GM23338 (cell line): ENCODE results near the gene CTRB2.

Source experiments
- CTCF ChIP-seq, 2 experiments: fragments of 200-600 bp in 1 of 2; sonication (generic) in 1 of 2; conservative IDR thresholded peaks; 2 replicates each; pipeline versions ENCODE4 v1.5.1 to v1.6.1; 2016 to 2017; ENCODE audit warnings: antibody characterized with exemption in 2 of 2, low read depth in 2 of 2, mild to moderate bottlenecking in 2 of 2, moderate library complexity in 1 of 2
- EZH2 ChIP-seq: fragments of 200-600 bp; sonication (generic); IDR thresholded peaks from one replicate; pipeline ENCODE4 v1.8.0; 2017; ENCODE audit warnings: antibody characterized with exemption, mild to moderate bottlenecking, low read depth; ENCODE audit not compliant: unreplicated experiment
- EZH2phosphoT487 ChIP-seq: fragments of 200-600 bp; sonication (generic); IDR thresholded peaks from one replicate; pipeline ENCODE4 v1.8.1; 2018; ENCODE audit warnings: antibody characterized with exemption; ENCODE audit not compliant: unreplicated experiment
- STAT1 ChIP-seq: IDR thresholded peaks from one replicate; pipeline ENCODE4 v1.6.1; 2016; ENCODE audit warnings: antibody characterized with exemption; ENCODE audit not compliant: unreplicated experiment
- TF ChIP-seq, protein P1 (sequence below): IDR thresholded peaks from one replicate; pipeline ENCODE4 v1.6.1; 2018; ENCODE audit warnings: antibody characterized with exemption; ENCODE audit not compliant: unreplicated experiment

- TF ChIP-seq CTCF (conservative IDR thresholded peaks at IDR 0.05; ENCODE audit: low read depth in 2 of 2) = no peak
- no peak for TF ChIP-seq EZH2phosphoT487
- no peak for TF ChIP-seq EZH2
- no peak for TF ChIP-seq STAT1
- TF ChIP-seq, protein P1, sequence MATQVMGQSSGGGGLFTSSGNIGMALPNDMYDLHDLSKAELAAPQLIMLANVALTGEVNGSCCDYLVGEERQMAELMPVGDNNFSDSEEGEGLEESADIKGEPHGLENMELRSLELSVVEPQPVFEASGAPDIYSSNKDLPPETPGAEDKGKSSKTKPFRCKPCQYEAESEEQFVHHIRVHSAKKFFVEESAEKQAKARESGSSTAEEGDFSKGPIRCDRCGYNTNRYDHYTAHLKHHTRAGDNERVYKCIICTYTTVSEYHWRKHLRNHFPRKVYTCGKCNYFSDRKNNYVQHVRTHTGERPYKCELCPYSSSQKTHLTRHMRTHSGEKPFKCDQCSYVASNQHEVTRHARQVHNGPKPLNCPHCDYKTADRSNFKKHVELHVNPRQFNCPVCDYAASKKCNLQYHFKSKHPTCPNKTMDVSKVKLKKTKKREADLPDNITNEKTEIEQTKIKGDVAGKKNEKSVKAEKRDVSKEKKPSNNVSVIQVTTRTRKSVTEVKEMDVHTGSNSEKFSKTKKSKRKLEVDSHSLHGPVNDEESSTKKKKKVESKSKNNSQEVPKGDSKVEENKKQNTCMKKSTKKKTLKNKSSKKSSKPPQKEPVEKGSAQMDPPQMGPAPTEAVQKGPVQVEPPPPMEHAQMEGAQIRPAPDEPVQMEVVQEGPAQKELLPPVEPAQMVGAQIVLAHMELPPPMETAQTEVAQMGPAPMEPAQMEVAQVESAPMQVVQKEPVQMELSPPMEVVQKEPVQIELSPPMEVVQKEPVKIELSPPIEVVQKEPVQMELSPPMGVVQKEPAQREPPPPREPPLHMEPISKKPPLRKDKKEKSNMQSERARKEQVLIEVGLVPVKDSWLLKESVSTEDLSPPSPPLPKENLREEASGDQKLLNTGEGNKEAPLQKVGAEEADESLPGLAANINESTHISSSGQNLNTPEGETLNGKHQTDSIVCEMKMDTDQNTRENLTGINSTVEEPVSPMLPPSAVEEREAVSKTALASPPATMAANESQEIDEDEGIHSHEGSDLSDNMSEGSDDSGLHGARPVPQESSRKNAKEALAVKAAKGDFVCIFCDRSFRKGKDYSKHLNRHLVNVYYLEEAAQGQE = no peak
Measured at GRCh38 chr16:75236736-75237397, 29.9 kb upstream of the CTRB2 start.
